Sigmoid colon (tissue), 3 donors: ENCODE data around the gene TKTL1.
"Not testable (repeated sequence)": the region's sequence is repeated elsewhere in the genome, so short reads cannot be mapped to it uniquely, and the experiment has no call there.

Source experiments
- POLR2A ChIP-seq, 2 donors: fragments of 450-650 bp; IDR thresholded peaks; one replicate each; pipeline ENCODE4 v1.6.1; 2016; ENCODE audit warnings: antibody characterized with exemption in 2 of 2, mild to moderate bottlenecking in 2 of 2, moderate library complexity in 2 of 2
- TF ChIP-seq, protein P1 (sequence below), 4 experiments: fragments of 450-650 bp in 3 of 4; fragments of 200-600 bp in 1 of 4; IDR thresholded peaks; one replicate each; pipeline ENCODE4 v1.5.1; 2016 to 2019; ENCODE audit warnings: antibody characterized with exemption in 4 of 4, mild to moderate bottlenecking in 3 of 4, moderate library complexity in 2 of 4

DNA sequence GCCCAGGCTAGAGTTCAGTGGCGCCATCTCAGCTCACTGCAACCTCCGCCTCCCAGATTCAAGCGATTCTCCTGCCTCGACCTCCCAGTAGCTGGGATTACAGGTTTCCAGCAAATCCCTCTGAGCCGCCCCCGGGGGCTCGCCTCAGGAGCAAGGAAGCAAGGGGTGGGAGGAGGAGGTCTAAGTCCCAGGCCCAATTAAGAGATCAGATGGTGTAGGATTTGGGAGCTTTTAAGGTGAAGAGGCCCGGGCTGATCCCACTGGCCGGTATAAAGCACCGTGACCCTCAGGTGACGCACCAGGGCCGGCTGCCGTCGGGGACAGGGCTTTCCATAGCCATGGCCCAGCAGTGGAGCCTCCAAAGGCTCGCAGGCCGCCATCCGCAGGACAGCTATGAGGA lies 38.3 kb upstream of the TKTL1 start, which contains the start of gene OPN1MW3:
- not testable (repeated sequence) for TF ChIP-seq POLR2A (IDR thresholded peaks at IDR 0.05)
- TF ChIP-seq, protein P1, sequence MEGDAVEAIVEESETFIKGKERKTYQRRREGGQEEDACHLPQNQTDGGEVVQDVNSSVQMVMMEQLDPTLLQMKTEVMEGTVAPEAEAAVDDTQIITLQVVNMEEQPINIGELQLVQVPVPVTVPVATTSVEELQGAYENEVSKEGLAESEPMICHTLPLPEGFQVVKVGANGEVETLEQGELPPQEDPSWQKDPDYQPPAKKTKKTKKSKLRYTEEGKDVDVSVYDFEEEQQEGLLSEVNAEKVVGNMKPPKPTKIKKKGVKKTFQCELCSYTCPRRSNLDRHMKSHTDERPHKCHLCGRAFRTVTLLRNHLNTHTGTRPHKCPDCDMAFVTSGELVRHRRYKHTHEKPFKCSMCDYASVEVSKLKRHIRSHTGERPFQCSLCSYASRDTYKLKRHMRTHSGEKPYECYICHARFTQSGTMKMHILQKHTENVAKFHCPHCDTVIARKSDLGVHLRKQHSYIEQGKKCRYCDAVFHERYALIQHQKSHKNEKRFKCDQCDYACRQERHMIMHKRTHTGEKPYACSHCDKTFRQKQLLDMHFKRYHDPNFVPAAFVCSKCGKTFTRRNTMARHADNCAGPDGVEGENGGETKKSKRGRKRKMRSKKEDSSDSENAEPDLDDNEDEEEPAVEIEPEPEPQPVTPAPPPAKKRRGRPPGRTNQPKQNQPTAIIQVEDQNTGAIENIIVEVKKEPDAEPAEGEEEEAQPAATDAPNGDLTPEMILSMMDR (IDR thresholded peaks at IDR 0.05): not testable (repeated sequence)
